Activated T-cell treated with anti-CD3 and anti-CD28 coated beads for 1 hour (primary cell): ENCODE measurements around the gene MAMSTR.
"Not testable (repeated sequence)": the region's sequence is repeated elsewhere in the genome, so short reads cannot be mapped to it uniquely, and the experiment has no call there.

Source experiments
- DNase-seq: peaks from one replicate; pipeline ENCODE4 v3.0.0-alpha.2; 2020; ENCODE audit warnings: low read depth

MAMSTR gene, protein sequence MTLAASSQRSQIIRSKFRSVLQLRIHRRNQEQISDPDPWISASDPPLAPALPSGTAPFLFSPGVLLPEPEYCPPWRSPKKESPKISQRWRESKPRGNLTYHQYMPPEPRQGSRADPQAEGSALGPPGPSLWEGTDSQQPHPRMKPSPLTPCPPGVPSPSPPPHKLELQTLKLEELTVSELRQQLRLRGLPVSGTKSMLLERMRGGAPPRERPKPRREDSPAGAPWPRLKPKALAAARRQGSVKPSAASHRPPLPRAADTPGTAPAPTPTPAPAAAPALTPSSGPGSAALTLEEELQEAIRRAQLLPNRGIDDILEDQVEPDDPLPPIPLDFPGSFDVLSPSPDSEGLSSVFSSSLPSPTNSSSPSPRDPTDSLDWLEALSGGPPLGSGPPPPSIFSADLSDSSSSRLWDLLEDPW

DNA sequence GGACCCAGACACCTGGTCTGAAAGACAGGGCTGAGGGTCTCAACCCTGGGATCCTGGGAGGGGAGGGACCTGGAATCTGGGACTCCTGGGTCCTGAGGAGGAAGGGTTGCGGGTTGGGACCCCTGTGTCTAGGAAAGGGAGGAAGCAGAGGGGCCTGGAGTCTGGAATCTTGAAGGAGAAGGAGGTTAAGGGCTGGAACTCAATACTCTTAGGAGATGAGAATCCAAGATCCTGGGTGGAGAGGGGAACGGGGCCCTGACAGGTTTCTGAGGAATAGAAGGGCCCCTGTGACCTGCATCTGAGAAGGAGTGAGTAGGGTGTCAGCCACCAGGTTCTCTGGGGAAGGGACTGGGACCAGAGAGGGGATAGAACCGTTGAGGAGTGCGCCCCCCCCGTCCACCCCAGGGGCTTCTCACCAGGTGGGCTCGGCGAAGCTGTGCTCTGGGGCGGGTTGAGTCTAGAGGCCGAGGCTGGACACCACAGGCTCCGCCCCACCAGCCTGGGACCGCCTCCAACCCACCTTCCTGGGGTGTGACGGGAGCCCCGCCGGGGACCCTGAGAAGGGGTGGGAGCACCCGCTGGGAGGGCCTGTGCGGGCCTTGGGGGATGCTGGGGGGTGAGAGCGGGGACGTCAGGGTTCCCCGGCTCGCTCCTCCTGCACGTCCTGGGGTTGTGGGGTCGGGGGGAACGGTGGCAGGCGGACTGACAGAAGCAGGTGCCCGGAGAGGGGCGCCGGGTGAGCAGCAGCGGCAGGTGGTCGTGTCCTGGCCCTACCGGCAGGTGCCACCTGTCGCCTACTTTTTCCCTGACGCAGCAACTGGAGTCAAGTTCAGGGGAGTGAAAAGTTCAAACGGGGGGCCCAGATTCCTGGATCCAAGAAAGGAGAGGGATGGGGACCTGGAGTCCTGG, at the start of gene MAMSTR:
Gene MAMSTR (minus strand): TSS at position 463 of the 909 bp plus-strand sequence. CDS start 694 bp downstream, outside the sequence.
- DNase-seq, result no peak

DNA sequence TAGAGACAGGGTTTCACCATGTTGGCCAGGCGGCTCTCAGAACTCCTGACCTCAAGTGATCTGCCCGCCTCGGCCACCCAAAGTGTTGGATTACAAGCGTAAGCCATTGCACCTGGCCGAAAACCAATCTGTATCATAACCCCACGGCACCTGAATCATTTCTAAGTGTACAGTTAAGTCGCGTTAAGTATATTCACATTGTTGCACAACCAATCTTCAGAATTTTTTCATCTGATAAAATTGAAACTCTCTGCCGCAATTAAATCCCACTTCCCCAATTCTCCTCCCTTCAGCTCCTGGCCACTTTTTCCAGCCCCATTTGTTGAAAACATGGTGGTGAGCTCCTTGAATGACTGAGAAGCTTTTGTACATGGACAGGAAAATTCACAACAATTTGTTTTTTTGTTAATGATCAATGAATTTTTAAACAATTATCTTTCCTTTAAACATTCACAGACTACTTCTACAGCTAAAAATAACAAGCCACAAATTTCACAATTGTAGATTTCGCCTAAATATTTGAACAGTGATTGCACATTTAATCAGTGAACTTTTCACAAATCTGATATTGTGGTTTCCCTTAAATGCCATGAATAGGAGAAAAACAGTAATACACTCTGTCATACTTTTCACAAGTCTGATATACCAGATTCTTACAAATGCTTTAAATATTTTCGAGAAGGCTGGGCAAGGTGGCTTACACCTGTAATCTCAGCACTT, 49.6 kb upstream of the MAMSTR start:
- no peak for DNase-seq

DNA sequence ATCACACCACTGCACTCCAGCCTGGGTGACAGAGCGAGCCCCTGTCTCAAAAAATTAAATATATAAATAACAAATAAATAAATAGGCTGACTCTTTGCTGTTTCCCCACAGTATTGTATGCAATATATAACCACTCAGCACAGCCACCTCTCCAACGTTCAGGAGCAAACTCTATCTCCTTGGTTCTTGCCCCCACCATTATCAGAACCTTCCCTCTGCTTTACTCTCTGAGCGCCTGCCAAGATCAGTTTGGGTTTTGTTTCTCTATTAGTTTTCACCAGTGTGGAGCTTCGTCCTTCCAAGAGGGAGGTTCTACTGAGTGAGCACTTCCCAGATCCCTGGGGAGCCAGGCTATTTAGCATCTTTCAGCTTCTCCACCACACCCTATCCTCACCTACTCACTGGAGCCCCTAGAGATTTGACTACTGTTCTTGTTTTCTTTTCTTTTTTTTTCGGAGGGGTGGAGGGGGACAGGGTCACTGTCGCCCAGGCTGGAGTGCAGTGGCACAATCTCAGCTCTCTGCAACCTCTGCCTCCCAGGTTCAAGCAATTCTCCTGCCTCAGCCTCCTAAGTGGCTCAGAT, 48.7 kb upstream of the MAMSTR start:
- DNase-seq, result not testable (repeated sequence)

DNA sequence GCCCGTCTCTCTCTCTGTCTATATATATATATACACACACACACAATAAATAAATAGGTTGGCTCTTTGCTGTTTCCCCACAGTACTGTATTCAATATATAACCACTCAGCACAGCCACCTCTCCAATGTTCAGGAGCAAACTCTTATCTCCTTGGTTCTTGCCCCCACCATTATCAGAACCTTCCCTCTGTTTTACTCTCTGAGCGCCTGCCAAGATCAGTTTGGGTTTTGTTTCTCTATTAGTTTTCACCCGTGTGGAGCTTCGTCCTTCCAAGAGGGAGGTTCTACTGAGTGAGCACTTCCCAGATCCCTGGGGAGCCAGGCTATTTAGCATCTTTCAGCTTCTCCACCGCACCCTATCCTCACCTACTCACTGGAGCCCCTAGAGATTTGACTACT, 46.3 kb upstream of the MAMSTR start:
- DNase-seq, result not testable (repeated sequence)

DNA sequence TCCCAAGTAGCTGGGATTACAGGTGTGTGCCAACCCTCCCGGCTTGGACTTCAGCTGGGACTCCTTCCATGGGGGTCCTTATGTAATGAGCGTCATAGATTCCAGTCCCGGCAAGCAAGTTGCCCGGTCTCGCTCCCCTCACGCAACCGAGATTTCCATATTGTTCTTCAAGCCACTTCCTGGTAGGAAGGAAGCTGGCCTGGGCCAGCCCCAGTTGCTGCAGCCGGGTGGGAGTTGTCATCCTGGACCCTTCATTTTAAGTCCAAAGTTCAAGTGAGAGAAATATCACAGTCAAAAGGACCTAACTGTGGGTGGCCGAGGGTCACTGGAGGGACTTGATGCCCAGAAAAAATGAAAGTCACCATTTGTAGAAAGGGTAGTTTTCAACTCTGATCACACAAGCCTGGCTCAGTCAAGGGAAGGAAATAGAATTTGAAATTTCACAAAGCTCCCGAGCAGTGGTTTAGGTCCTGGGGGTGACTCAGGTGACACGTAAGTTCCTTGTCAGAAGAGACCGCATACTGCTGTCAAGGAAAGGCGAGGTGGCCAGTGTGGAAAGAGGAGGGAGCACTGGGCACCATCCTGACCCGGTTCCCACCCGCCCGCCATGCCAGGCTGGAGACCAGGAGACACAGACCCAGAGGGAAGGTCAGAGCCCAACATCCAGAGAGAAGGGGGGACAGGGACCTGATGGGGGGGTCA, 41.1 kb upstream of the MAMSTR start:
- DNase-seq, result no peak

DNA sequence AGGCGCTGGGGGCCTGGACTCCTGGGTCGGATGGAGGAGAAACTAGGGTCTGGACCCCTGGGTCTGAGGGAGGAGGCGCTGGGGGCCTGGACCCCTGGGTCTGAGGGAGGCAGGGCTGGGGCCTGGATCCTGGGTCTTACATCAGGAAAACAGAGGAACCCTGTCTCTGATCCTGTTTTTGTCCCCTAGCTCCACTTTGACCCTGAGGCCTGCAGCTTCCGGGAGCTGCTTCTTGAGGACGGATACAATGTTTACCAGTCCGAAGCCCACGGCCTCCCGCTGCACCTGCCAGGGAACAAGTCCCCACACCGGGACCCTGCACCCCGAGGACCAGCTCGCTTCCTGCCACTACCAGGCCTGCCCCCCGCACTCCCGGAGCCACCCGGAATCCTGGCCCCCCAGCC, 38.2 kb upstream of the MAMSTR start:
- no peak for DNase-seq

DNA sequence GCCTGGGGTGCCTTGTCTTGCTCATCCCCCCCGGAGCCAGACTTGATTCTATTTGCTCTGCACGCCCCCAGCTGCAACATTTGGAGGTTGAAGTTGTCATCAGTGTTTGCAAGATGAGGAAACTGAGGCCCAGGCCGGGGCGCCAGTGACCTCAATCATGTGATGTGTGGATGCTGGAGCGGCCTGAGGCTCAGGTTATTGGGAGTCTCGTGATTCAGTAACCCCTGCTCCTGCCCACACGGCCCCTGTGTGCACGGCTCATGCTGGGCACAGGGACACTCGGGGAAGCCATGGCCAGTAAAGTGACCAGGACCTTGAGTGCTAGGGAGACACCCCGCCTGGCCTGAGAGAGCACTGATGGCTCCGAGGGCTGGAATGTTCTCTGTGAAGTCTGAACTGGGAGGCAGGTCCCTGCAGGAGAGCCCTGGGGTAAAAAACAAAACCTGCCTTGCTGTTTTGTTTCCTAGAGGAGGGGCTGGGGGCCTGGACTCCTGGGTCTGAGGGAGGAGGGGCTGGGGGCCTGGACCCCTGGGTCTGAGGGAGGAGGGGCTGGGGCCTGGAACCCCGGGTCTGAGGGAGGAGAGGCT, 37.7 kb upstream of the MAMSTR start:
- DNase-seq, result no peak

DNA sequence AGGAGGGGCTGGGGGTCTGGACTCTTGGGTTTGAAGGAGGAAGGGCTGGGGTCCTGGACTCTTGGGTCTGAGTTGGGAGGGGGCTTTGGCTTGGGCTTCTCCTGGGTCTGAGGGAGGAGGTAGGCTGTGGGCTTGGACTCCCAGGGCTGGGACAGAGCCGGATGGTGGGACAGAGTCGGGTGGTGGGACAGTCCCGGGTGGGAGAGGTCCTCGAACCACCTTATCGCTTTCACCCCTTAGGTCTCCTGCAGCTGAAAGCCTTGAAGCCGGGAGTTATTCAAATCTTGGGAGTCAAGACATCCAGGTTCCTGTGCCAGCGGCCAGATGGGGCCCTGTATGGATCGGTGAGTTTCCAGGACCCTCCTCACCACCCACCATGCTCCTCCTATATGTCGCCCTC, 37.2 kb upstream of the MAMSTR start:
- no peak for DNase-seq

DNA sequence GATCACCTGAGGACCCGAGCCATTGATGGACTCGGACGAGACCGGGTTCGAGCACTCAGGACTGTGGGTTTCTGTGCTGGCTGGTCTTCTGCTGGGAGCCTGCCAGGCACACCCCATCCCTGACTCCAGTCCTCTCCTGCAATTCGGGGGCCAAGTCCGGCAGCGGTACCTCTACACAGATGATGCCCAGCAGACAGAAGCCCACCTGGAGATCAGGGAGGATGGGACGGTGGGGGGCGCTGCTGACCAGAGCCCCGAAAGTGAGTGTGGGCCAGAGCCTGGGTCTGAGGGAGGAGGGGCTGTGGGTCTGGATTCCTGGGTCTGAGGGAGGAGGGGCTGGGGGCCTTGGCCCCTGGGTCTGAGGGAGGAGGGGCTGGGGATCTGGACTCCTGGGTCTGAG, 36.7 kb upstream of the MAMSTR start:
- no peak for DNase-seq

DNA sequence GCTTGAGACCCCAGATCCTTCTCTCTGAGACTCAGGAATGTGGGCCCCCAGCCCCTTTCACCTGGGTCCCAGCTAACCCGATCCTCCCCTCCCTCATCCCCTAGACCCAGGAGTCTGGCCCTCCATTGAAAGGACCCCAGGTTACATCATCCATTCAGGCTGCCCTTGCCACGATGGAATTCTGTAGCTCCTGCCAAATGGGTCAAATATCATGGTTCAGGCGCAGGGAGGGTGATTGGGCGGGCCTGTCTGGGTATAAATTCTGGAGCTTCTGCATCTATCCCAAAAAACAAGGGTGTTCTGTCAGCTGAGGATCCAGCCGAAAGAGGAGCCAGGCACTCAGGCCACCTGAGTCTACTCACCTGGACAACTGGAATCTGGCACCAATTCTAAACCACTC, 36.3 kb upstream of the MAMSTR start:
- DNase-seq, result no peak

DNA sequence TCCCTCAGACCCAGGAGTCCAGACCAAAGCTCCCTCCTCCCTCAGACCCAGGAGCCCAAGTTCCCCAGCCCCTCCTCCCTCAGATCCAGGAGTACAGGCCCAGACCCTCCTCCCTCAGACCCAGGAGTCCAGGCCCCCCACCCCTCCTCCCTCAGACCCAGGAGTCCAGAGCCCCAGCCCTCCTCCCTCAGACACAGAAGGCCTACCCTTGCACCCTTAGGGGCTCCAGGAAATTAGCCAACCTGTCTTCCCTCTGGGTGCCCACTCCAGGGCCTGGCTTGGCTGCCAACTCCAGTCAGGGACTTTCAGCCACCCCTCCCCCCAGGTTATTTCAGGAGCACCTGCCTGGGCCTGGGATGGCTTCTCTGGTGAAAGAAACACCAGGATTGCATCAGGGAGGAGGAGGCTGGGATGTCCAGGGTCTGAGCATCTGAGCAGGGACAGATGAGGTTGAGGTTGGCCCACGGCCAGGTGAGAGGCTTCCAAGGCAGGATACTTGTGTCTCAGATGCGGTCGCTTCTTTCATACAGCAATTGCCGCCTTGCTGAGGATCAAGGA, 35.6 kb upstream of the MAMSTR start, which contains the start of gene FGF21:
Gene FGF21 (plus strand): TSS at position 441 of the 558 bp plus-strand sequence. CDS start 713 bp downstream, outside the sequence.
- DNase-seq, result no peak

DNA sequence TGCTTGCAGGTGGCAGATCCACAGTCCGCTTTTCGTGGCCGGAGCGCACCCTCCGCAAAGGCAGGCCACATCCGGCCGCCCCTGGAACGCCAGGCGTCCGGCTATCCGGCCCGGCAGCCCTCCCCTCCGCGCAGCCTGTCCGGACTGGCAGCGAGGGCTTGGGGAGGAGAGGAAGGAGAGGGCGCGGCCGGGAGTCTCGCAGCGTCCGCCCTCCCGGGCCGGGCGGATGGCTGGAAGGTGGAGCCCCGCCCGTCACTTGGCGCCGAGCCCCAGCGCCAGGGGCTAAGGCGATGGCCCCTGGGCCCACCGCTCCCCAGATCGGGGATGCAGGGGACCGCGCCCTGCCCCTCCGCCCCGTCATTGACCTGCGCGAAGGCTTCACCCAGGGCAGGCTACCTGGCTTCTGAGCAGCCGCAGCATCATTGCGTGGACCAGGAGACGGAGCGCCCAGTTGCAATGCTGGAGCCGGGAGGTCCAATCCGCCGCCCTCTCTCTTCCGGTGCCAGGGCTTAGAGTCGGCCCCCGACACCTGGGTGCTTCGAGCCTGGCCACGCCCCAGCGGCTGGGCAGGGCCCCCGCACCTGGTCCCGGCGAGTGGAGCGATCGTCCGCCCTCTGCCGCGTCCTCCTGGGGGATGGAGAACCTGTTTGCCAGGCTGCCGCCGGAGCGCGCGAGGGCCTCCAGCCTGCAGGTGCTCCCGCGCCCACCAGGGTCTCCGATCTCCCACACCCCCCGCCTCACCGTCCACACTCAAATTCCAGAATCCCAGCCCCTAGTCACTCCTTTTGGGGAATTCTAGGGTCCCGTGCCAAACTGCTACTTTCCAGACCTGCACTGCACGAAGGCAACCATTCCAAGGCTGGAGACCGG, 33.2 kb upstream of the MAMSTR start, which contains the start of gene FUT1:
Gene FUT1 (minus strand): TSS at position 146 of the 870 bp plus-strand sequence. CDS start 1,360 bp downstream, outside the sequence.
- DNase-seq, result no peak

DNA sequence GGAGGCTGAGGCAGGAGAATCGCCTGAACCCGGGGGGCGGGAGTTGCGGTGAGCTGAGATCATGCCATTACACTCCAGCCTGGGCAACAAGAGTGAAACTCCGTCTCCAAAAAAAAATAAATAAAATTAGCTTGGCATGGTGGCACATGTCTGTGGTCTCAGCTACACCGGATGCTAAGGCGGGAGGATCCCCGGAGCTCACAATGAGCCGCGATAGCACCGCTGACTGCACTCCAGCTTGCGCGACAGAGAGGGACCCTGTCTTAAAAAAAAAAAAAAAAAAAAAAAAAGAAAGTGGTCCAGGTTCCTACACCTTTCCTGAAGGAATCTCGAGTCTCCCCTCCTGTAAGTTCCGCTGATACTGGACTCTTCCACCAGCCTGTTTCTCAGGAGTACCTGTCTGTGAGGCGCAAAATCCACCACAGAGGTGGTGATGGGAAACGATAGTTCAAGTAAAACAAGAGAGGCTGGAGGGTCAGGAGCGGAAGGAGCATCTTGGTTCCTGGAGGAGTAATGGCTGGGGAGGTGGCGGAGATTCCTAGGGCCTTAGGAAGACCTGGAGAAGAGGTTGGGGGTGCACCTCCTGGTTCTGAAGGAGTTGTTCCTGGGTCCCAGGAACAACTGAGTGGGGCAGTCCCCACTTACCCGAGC, 32.4 kb upstream of the MAMSTR start:
- DNase-seq, result no peak

DNA sequence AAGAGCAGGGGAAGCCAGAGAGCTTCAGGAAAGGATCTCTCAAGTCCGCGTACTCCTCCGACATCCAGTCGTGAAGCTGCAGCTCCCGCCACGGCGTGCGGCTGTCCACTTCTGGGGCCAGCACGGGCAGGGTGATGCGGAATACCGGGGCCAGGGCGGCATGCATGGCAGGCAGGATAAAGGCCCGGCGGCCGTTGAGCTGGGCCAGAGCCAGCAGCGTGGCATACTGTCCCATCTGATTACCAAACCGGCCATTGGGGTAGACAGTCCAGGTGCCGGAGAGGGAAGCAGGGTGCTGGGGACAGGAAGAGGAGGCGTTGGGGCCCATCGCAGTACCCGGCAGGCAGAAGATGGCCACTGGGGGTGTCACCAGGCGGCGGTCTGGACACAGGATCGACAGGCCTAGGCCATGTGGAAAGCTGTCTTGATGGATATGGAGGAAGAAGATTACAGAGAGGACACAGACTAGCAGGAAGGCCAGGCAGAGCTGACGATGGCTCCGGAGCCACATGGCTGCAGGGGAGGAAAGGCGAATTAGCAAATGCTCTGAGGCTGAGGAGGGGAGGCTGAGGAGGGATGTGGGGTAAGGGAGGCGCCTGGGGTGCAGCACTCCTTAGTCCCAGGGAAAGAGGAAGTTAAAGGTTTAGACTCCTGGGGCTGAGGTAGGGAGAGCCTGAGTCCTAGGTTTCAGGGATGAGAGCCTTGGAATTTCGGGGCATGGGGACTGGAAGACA, 31.4 kb upstream of the MAMSTR start:
- no peak for DNase-seq

DNA sequence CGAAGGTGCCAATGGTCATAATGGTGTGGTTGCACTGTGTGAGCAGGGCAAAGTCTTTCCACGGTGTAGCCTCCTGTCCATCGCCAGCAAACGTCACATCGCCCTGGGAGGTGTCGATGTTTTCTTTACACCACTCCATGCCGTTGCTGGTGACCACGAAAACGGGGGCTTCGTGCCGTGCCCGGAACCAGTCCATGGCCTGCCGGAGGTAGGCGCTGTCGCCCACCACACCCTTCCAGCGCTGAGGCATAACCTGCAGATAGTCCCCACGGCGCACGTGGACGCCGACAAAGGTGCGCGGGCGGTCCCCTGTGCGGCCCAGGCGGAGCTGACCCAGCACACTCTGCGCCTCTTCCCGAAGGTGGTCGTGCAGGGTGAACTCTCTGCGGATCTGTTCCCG, 30.8 kb upstream of the MAMSTR start:
- no peak for DNase-seq

DNA sequence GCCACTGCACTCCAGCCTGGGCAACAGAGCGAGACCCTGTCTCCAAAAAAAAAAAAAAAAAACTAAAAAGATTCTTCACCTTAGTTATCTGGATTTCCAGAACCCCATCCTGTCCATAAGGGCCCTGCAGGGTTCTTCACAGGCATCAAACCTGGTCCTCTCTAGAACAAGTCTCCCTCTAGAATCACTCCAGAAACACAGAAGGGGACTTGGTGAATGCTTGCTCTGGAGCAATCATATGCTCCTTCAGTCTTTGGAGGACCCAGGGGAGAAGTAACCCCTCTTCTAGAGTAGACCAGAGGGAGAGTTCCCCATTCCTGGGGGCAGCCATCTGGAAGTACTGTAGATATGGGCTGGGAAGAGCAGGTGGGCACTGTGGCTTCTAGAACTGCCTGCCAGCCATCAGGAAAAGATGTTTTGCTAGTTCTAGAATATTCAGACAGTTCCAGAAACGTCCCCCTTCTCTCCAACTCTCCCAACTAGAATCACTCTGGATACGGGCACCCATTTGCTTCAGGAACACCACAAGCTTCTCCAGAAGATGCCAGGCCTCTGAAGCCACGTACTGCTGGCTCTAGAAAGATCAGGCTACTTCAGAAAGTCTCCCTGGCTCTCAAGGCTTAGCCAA, 30.2 kb upstream of the MAMSTR start:
- DNase-seq, result no peak

DNA sequence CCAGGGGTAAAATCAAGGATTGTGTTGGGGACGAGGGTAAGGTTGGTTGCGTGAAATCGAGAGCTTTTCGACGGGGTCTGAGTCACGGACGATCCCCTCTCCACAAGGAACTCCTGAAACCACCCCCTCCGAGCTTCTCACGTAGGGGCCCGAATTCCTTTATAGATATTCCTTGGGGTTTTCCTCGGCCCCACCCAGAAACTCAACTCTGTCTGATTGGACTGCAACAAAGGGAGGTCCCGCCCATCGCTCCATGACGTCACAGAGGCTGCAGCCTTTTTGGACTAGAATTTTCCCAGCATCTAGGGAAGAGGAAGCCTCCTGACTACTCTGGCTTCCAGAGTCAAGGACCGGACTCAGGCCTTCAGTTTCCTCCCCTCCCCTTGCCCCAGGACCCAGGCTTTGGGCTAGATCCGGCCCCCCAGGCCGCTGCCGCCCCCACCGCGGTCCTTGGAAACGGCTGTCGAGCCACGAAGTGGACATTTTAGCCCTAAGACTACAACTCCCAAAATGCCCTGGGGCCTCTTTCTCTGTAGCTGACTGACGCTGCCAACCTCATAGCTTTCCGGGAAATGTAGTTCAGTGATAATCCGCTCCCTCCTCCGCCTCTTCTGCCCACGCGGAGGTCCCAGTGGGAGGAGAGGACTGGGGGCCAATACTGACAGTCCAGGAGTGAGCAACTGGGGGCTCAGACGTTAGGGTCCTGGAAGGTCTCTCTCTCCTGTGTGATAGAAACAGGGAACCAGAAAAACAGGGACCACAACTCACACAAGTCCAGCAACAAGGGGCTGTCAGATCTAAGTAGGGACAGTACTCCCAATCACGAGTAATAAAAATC, 27.4 kb upstream of the MAMSTR start, which contains the start of gene IZUMO1:
Gene IZUMO1 (minus strand): TSS at position 172 of the 838 bp plus-strand sequence. CDS start 1,050 bp downstream, outside the sequence.
- DNase-seq, result no peak
